A549 (cell line): ENCODE results near the gene MRPL17. TPM values are rescaled to one million over a fixed set of nuclear protein-coding genes. Genes with fewer than 3 reads are reported as not detected.

Source experiments
- ATAC-seq, 2 experiments: fragments of 200-7000 bp in 1 of 2; fragments of >200 bp in 1 of 2; cut with Nextera tagmentation in 1 of 2; cut with Tn5 transposase in 1 of 2; 3 replicates each; pipeline versions ENCODE4 v1.8.0 to v1.9.1; 2018 to 2020; ENCODE audit warnings: mild to moderate bottlenecking in 1 of 2, moderate library complexity in 1 of 2
- CTCF ChIA-PET: fragments of 300-600 bp; sonication (Branson Sonifier 250); formaldehyde crosslinking; extraction: SDS; loops from one replicate; lab custom pipeline; 2021; ENCODE audit warnings: antibody characterized with exemption, inconsistent platforms; lab: Yijun Ruan, JAX
- POLR2A ChIA-PET: fragments of 350-600 bp; formaldehyde crosslinking; extraction: SDS; loops from one replicate; lab custom pipeline; 2021; ENCODE audit warnings: antibody characterized with exemption, inconsistent platforms; lab: Yijun Ruan, JAX
- DNase-seq, 2 experiments: peaks; one replicate each; pipeline versions ENCODE4 v3.0.0 to v3.0.0-alpha.2; 2011 to 2016; ENCODE audit warnings: low read depth in 1 of 2, low spot score in 1 of 2
- FAIRE-seq: peaks from 2 replicates; lab custom pipeline; 2011; peaks lifted over from hg19 to GRCh38; lab: Jason Lieb, UNC
- H3K27ac ChIP-seq, 2 experiments: fragments of >200 bp; sonication (Bioruptor Twin); formaldehyde crosslinking; 3 replicates each; pipeline ENCODE4 v1.5.1; 2016 to 2017
- H3K4me1 ChIP-seq: fragments of >200 bp; sonication (Bioruptor Twin); formaldehyde crosslinking; 3 replicates; pipeline ENCODE4 v1.6.1; 2016
- H3K4me2 ChIP-seq: fragments of >200 bp; sonication (Bioruptor Twin); formaldehyde crosslinking; 3 replicates; pipeline ENCODE4 v1.6.1; 2016
- H3K4me3 ChIP-seq: fragments of >200 bp; sonication (Bioruptor Twin); formaldehyde crosslinking; 3 replicates; pipeline ENCODE4 v1.5.1; 2016
- H3K9me3 ChIP-seq: fragments of >200 bp; sonication (Bioruptor Twin); formaldehyde crosslinking; 3 replicates; pipeline ENCODE4 v1.6.1; 2016
- ATOH8 ChIP-seq: fragments of 250-450 bp; sonication (Bioruptor Pico); IDR thresholded peaks from 2 replicates; pipeline ENCODE4 v1.5.0; 2020; ENCODE audit warnings: low read depth, mild to moderate bottlenecking, moderate library complexity
- CBX8 ChIP-seq: fragments of 200-600 bp; sonication (generic); IDR thresholded peaks from 2 replicates; pipeline ENCODE4 v1.6.1; 2016
- CEBPB ChIP-seq, 2 experiments: fragments of >200 bp in 1 of 2; sonication (Bioruptor Twin) in 1 of 2; formaldehyde crosslinking in 1 of 2; IDR thresholded peaks; 2 replicates each; pipeline ENCODE4 v1.6.1; 2012 to 2016
- CTCF ChIP-seq: fragments of >200 bp; sonication (Bioruptor Twin); formaldehyde crosslinking; IDR thresholded peaks from 3 replicates; pipeline ENCODE4 v1.5.1; 2016
- E2F6 ChIP-seq: IDR thresholded peaks from 2 replicates; pipeline ENCODE4 v1.6.1; 2012; ENCODE audit warnings: low read depth, borderline replicate concordance
- EHMT2 ChIP-seq: fragments of 200-600 bp; sonication (generic); IDR thresholded peaks from 2 replicates; pipeline ENCODE4 v1.6.1; 2016; ENCODE audit warnings: antibody characterized with exemption, low read depth, mild to moderate bottlenecking, moderate library complexity
- ELK1 ChIP-seq: fragments of 150-350 bp; IDR thresholded peaks from 2 replicates; pipeline ENCODE4 v1.6.1; 2014; ENCODE audit warnings: low read depth, mild to moderate bottlenecking, low read length
- EP300 ChIP-seq, 2 experiments: fragments of >200 bp; sonication (Bioruptor Twin); formaldehyde crosslinking; IDR thresholded peaks; 2 replicates in 1 of 2; 3 replicates in 1 of 2; pipeline ENCODE4 v1.6.1; 2016 to 2017
- FOSB ChIP-seq: fragments of 250-450 bp; sonication (Bioruptor Pico); IDR thresholded peaks from 2 replicates; pipeline ENCODE4 v1.5.0; 2020; ENCODE audit warnings: mild to moderate bottlenecking, moderate library complexity
- FOSL2 ChIP-seq, 2 experiments: fragments of 450-650 bp in 1 of 2; fragments of >200 bp in 1 of 2; sonication (Bioruptor Twin) in 1 of 2; formaldehyde crosslinking; IDR thresholded peaks; 2 replicates each; pipeline versions ENCODE4 v1.5.0 to v1.6.1; 2016 to 2020; ENCODE audit warnings: mild to moderate bottlenecking in 1 of 2, moderate library complexity in 1 of 2
- HEYL ChIP-seq: fragments of 250-450 bp; sonication (Bioruptor Pico); IDR thresholded peaks from 2 replicates; pipeline ENCODE4 v1.8.0; 2021; ENCODE audit warnings: mild to moderate bottlenecking, moderate library complexity
- HOXA7 ChIP-seq: fragments of 250-450 bp; sonication (Bioruptor Pico); IDR thresholded peaks from 2 replicates; pipeline ENCODE4 v1.5.0; 2020; ENCODE audit warnings: mild to moderate bottlenecking, moderate library complexity
- JUN ChIP-seq, 2 experiments: fragments of >200 bp; sonication (Bioruptor Twin); formaldehyde crosslinking; IDR thresholded peaks; 2 replicates in 1 of 2; 3 replicates in 1 of 2; pipeline ENCODE4 v1.6.1; 2016 to 2017
- JUNB ChIP-seq: fragments of >200 bp; sonication (Bioruptor Twin); formaldehyde crosslinking; IDR thresholded peaks from 2 replicates; pipeline ENCODE4 v1.6.1; 2016
- MAFK ChIP-seq: fragments of 450-650 bp; IDR thresholded peaks from 2 replicates; pipeline ENCODE4 v1.6.1; 2014; ENCODE audit not compliant: partially characterized antibody
- NPAS2 ChIP-seq: fragments of 250-450 bp; sonication (Bioruptor Pico); IDR thresholded peaks from 2 replicates; pipeline ENCODE4 v1.8.0; 2022; ENCODE audit warnings: mild to moderate bottlenecking, moderate library complexity, borderline replicate concordance
- PBX3 ChIP-seq: IDR thresholded peaks from 2 replicates; pipeline ENCODE4 v1.6.1; 2012
- POLR2AphosphoS2 ChIP-seq: conservative IDR thresholded peaks from 2 replicates; pipeline ENCODE4 v1.6.1; 2012; ENCODE audit warnings: low read length, improper control_type of control experiment, inconsistent platforms
- RAD21 ChIP-seq, 2 experiments: fragments of >200 bp in 1 of 2; sonication (Bioruptor Twin) in 1 of 2; formaldehyde crosslinking in 1 of 2; IDR thresholded peaks in 1 of 2; conservative IDR thresholded peaks in 1 of 2; 2 replicates in 1 of 2; 3 replicates in 1 of 2; pipeline ENCODE4 v1.6.1; 2012 to 2018; ENCODE audit warnings: inconsistent platforms in 1 of 2
- RCOR1 ChIP-seq: fragments of 150-350 bp; IDR thresholded peaks from 2 replicates; pipeline ENCODE4 v1.6.1; 2014; ENCODE audit warnings: antibody characterized with exemption, low read length, low read depth
- REST ChIP-seq: fragments of 200-600 bp; sonication (generic); IDR thresholded peaks from 2 replicates; pipeline ENCODE4 v1.6.1; 2016; ENCODE audit warnings: antibody characterized with exemption, mild to moderate bottlenecking, moderate library complexity
- RFX5 ChIP-seq: fragments of 450-650 bp; IDR thresholded peaks from 2 replicates; pipeline ENCODE4 v1.7.1; 2014; ENCODE audit warnings: antibody characterized with exemption, mild to moderate bottlenecking, moderate library complexity
- SREBF2 ChIP-seq: fragments of 450-650 bp; IDR thresholded peaks from 2 replicates; pipeline ENCODE4 v1.6.1; 2014; ENCODE audit warnings: mild to moderate bottlenecking, moderate library complexity
- TP53 ChIP-seq: fragments of 250-450 bp; sonication (Bioruptor Pico); IDR thresholded peaks from 2 replicates; pipeline ENCODE4 v1.5.0; 2021; ENCODE audit warnings: mild to moderate bottlenecking, moderate library complexity
- USF2 ChIP-seq: fragments of 450-650 bp; IDR thresholded peaks from 2 replicates; pipeline ENCODE4 v1.6.1; 2014; ENCODE audit warnings: antibody characterized with exemption
- ZFP36 ChIP-seq: fragments of 450-650 bp; IDR thresholded peaks from 2 replicates; pipeline ENCODE4 v1.6.1; 2014; ENCODE audit warnings: borderline replicate concordance; ENCODE audit not compliant: partially characterized antibody
- ZSCAN20 ChIP-seq: fragments of 250-450 bp; sonication (Bioruptor Pico); IDR thresholded peaks from 2 replicates; pipeline ENCODE4 v1.8.0; 2022; ENCODE audit warnings: mild to moderate bottlenecking, moderate library complexity
- WGBS: methylation state at CpG from one replicate; pipeline ENCODE4 v1.1.6; 2017; ENCODE audit errors: missing lambda C conversion rate; 5-methylcytosine and 5-hydroxymethylcytosine counted together
- polyA plus RNA-seq, 4 experiments: library from polyadenylated mRNA; depleted of rRNA in 3 of 4; stranded (reverse); fragments of >200 nt; fragmentation: RNase III in 1 of 4; extraction: RNeasy Plus Mini Kit Qiagen cat#74134 plus additional on column Dnase treatment in 1 of 4; gene quantifications; 2 replicates in 3 of 4; 3 replicates in 1 of 4; pipeline ENCODE4 v1.2.3, GENCODE V29; 2011 to 2017

Gene MRPL17
- polyA plus RNA-seq, 2 of the 4 experiments (the other 2 are of a cell fraction): 96.8 to 128 TPM

GRCh38 chr11:6656936-6657335, 26.2 kb downstream of the MRPL17 start:
- no peaks in the 10 kb centered on the region for H3K4me1 ChIP-seq
- TF ChIP-seq ATOH8 (no peak), USF2 (no peak), E2F6 (no peak), RAD21 (conservative IDR thresholded peaks at IDR 0.05 in 1 of 2, IDR thresholded peaks at IDR 0.05 in 1 of 2) (no peak), TP53 (CRISPR knock-in tag) (no peak), JUNB (no peak), JUN (IDR thresholded peaks at IDR 0.05) (no peak), FOSB (CRISPR knock-in tag) (no peak), ELK1 (no peak), MAFK (no peak), HEYL (CRISPR knock-in tag) (no peak), PBX3 (no peak), FOSL2 (IDR thresholded peaks at IDR 0.05) (no peak), FOSL2 (CRISPR knock-in tag; IDR thresholded peaks at IDR 0.05) (no peak), SREBF2 (no peak), ZFP36 (no peak), CEBPB (IDR thresholded peaks at IDR 0.05) (no peak), HOXA7 (no peak), RFX5 (no peak), CBX8 (no peak), NPAS2 (no peak)
- H3K4me3 ChIP-seq: no peak overlapping the region
- no peak for FAIRE-seq
- no peaks in the 10 kb centered on the region for H3K9me3 ChIP-seq
- no peak for ATAC-seq
- WGBS: 78% methylated on average over 5 of the region's 5 CpGs
- ChIA-PET POLR2A (no interaction called here), CTCF (interaction anchor here (1.7 to 1.8 kb wide), 2 partner anchors 27 to 126 kb away, joined by 4 to 5 read pairs; partner anchors contain the start of gene MRPL17)
- H3K4me2 ChIP-seq: no peak overlapping the region
- H3K27ac ChIP-seq: no peak overlapping the region
- no peak for DNase-seq

- Histone ChIP-seq H3K4me3 (no peak overlapping the region), H3K27ac (no peak overlapping the region), H3K9me3 (no peaks in the 10 kb centered on the region), H3K4me2 (no peak overlapping the region), H3K4me1 (no peaks in the 10 kb centered on the region)
- WGBS: 49% methylated on average over 4 of the region's 4 CpGs
- no peak for FAIRE-seq
- no peak for ATAC-seq
- ChIA-PET POLR2A (no interaction called here), CTCF (interaction anchor here (1.7 to 1.8 kb wide), 2 partner anchors 27 to 126 kb away, joined by 4 to 5 read pairs; partner anchors contain the start of gene MRPL17)
- DNase-seq: no peak
- no peak for TF ChIP-seq CTCF
- no peak for TF ChIP-seq REST
- no peak for TF ChIP-seq EP300 (IDR thresholded peaks at IDR 0.05)
- TF ChIP-seq POLR2AphosphoS2: no peak
- TF ChIP-seq FOSL2 (IDR thresholded peaks at IDR 0.05): no peak
- TF ChIP-seq FOSL2 (CRISPR knock-in tag; IDR thresholded peaks at IDR 0.05): no peak
- TF ChIP-seq EHMT2: no peak
- no peak for TF ChIP-seq RCOR1
- no peak for TF ChIP-seq ZSCAN20 (CRISPR knock-in tag)
- no peak for TF ChIP-seq PBX3
These were observed 26.6 kb downstream of the MRPL17 start for GRCh38 chr11:6656584-6656915.
